PC-9 (cell line): Measurements from ENCODE around the gene MAST4. TPM values are rescaled to one million over a fixed set of nuclear protein-coding genes. Genes with fewer than 3 reads are reported as not detected.

Experiments used
- BruUV-seq: library from RNA; stranded (reverse); fragments of 400-500 nt; replicated peaks from 2 replicates; lab custom pipeline; 2021; lab: Mats Ljungman, UMichigan
- CTCF ChIA-PET: fragments of 300-600 bp; sonication (Branson Sonifier 250); formaldehyde crosslinking; loops from one replicate; lab custom pipeline; 2022; ENCODE audit warnings: antibody characterized with exemption; lab: Charles Lee
- POLR2A ChIA-PET: fragments of 300-600 bp; sonication (Branson Sonifier 250); formaldehyde crosslinking; loops from one replicate; lab custom pipeline; 2022; ENCODE audit warnings: antibody characterized with exemption; ENCODE audit not compliant: unreplicated experiment; lab: Charles Lee
- DNase-seq, 2 experiments: peaks; one replicate each; pipeline versions ENCODE4 v3.0.0 to v3.0.0-alpha.2; 2015 to 2022; ENCODE audit warnings: mixed read lengths in 1 of 2
- H2AFZ ChIP-seq: fragments of 200-600 bp; sonication (generic); 2 replicates; pipeline ENCODE4 v1.8.1; 2017; ENCODE audit warnings: antibody characterized with exemption
- H3F3A ChIP-seq: fragments of 200-600 bp; sonication (generic); 2 replicates; pipeline ENCODE4 v1.8.1; 2017; ENCODE audit warnings: antibody characterized with exemption, mild to moderate bottlenecking, low read depth; ENCODE audit not compliant: insufficient read depth
- H3K27ac ChIP-seq: fragments of 200-600 bp; sonication (generic); 2 replicates; pipeline ENCODE4 v1.6.1; 2016; ENCODE audit warnings: mixed run types
- H3K27me3 ChIP-seq: fragments of 200-600 bp; sonication (generic); 2 replicates; pipeline ENCODE4 v1.6.1; 2016; ENCODE audit warnings: low read depth, mixed run types; ENCODE audit not compliant: insufficient read depth
- H3K36me3 ChIP-seq: fragments of 200-600 bp; sonication (generic); 2 replicates; pipeline ENCODE4 v1.6.1; 2016; ENCODE audit warnings: low read depth, mixed run types
- H3K4me1 ChIP-seq: fragments of 200-600 bp; sonication (generic); replicated peaks from 2 replicates; pipeline ENCODE4 v1.6.1; 2016; ENCODE audit warnings: mixed run types; ENCODE audit not compliant: insufficient read depth
- H3K4me2 ChIP-seq: fragments of 200-600 bp; sonication (generic); 2 replicates; pipeline ENCODE4 v1.6.1; 2017; ENCODE audit warnings: mixed run types
- H3K4me3 ChIP-seq: fragments of 200-600 bp; sonication (generic); 2 replicates; pipeline ENCODE4 v1.6.1; 2016; ENCODE audit warnings: mixed run types
- H3K79me2 ChIP-seq: fragments of 200-600 bp; sonication (generic); 2 replicates; pipeline ENCODE4 v1.6.1; 2017; ENCODE audit warnings: low read depth, mixed run types
- H3K9me2 ChIP-seq: fragments of 200-600 bp; sonication (generic); 2 replicates; pipeline ENCODE4 v1.8.1; 2017; ENCODE audit warnings: mild to moderate bottlenecking; ENCODE audit not compliant: insufficient read depth
- H3K9me3 ChIP-seq: fragments of 200-600 bp; sonication (generic); 2 replicates; pipeline ENCODE4 v1.8.1; 2016; ENCODE audit warnings: low read depth; ENCODE audit not compliant: insufficient read depth
- H4K20me1 ChIP-seq: fragments of 200-600 bp; sonication (generic); 2 replicates; pipeline ENCODE4 v1.8.1; 2017; ENCODE audit not compliant: insufficient read depth
- CTCF ChIP-seq: fragments of 200-600 bp; sonication (generic); conservative IDR thresholded peaks from 2 replicates; pipeline ENCODE4 v1.6.1; 2017; ENCODE audit warnings: mixed run types, antibody characterized with exemption, mild to moderate bottlenecking, moderate library complexity
- EZH2 ChIP-seq: fragments of 200-600 bp; sonication (generic); IDR thresholded peaks from 2 replicates; pipeline ENCODE4 v1.8.0; 2017; ENCODE audit warnings: antibody characterized with exemption, low read depth
- intact Hi-C: fragments of 100-400 bp; cut with micrococcal nuclease; formaldehyde crosslinking; loops from one replicate; pipeline ENCODE4 v1.10.0; 2022; ENCODE audit not compliant: unreplicated experiment
- total RNA-seq: library from RNA; stranded (reverse); gene quantifications from 2 replicates; pipeline ENCODE4 v1.2.3, GENCODE V29; 2021

Gene MAST4
- total RNA-seq, 1 experiment from 2014 or later: 19.3 TPM

DNA sequence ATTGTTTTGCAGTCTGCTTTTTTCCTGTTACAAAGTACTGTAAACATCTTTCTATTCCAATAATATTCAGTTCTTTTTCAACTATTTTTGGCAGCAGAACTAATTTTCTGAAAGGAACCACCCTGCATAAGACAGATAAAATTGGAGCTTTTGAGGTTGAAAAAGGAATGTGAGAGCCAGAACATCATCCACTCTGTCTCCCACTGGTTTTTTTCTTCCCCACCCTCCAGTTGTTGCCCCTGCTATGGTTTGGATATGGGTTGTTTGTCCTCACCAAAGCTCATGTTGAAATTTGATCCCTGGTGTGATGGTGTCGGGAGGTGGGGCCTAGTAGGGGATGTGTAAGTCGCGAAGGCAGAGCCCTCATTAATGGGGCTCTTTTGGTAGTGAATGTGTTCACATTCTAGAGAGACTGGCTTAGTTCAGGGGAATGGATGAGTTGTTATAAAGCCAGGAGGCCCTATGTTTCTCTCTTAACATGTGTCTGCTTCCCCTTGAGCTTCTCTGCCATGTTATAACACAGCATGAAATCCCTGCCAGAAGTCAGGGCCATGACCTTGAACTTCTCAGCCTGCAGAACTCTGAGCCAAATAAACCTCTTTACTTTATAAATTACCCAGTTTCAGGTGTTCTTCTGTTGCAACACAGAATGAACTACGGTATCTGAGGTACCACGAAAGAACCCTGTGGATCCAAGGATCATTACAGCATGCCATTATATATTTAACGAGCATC lies 34.8 kb upstream of the MAST4 start:
- Histone ChIP-seq H3K79me2 (no peaks in the 10 kb centered on the region), H4K20me1 (no peaks in the 10 kb centered on the region), H2AFZ (no peak overlapping the region), H3K27me3 (no peaks in the 10 kb centered on the region), H3K27ac (no peak overlapping the region), H3F3A (no peaks in the 10 kb centered on the region), H3K9me3 (no peaks in the 10 kb centered on the region), H3K4me3 (no peak overlapping the region), H3K36me3 (no peaks in the 10 kb centered on the region), H3K4me1 (no peaks in the 10 kb centered on the region), H3K9me2 (no peaks in the 10 kb centered on the region), H3K4me2 (no peak overlapping the region)
- TF ChIP-seq CTCF (no peak), EZH2 (no peak)
- DNase-seq: no peak
- no TSS peak for BruUV-seq
- CTCF ChIA-PET: no interaction called here
- POLR2A ChIA-PET: no interaction called here
- intact Hi-C loops: no loop called here

DNA sequence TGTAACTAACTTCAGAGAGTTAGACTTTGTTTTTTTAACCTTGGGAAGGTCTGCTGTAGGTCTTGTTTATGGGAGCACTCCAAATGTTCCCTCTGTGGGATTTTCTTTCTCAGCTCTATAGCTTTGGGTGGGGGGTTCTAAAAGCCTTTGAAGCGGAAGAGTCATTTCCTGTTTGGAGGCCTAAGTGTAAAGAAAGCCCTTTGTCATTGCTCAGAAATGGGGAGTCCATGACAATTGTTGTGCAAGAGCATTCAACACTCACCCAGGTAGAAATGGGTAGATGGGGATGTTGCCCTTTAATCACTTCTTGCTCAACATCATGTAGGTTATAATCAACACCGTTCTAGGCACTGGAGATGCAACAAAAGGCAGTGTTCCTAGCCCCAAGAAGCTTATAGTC lies 30.3 kb upstream of the MAST4 start:
- CTCF ChIA-PET: no interaction called here
- Histone ChIP-seq H3F3A (no peaks in the 10 kb centered on the region), H3K9me3 (no peaks in the 10 kb centered on the region), H3K79me2 (no peaks in the 10 kb centered on the region), H3K27ac (no peak overlapping the region), H3K4me3 (no peak overlapping the region), H3K36me3 (no peaks in the 10 kb centered on the region), H3K4me2 (no peak overlapping the region), H3K27me3 (no peaks in the 10 kb centered on the region), H4K20me1 (no peaks in the 10 kb centered on the region), H3K4me1 (no peaks in the 10 kb centered on the region), H2AFZ (no peak overlapping the region), H3K9me2 (no peaks in the 10 kb centered on the region)
- no peak for DNase-seq
- intact Hi-C loops: no loop called here
- no TSS peak for BruUV-seq
- TF ChIP-seq CTCF (no peak), EZH2 (no peak)
- POLR2A ChIA-PET: no interaction called here

DNA sequence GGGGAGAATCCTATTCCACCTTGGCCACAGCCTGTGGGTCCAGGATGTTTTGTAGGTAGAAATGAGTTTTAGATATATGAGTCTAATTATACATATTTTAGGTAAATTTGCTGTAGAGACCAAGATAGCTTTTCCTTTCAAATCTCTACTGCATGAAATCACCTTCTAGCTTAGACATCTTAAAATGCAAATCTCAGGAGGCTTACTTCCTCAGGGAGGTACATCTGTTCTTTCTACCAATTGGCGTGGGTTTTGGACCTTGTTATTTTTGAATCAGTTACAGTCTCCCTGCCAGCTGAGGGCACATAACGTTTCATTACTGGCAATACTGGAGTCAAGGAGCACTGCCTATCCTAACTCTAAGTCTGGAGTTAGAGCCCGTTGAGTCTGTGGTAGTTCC lies 28.7 kb upstream of the MAST4 start:
- no peaks in the 10 kb centered on the region for H4K20me1 ChIP-seq
- no peaks in the 10 kb centered on the region; the same call in 1 of the 2 replicates for H3K27me3 ChIP-seq
- BruUV-seq: no TSS peak
- CTCF ChIA-PET: no interaction called here
- H3F3A ChIP-seq: no peaks in the 10 kb centered on the region
- intact Hi-C loops: no loop called here
- no peak overlapping the region for H2AFZ ChIP-seq
- no peaks in the 10 kb centered on the region for H3K36me3 ChIP-seq
- no peak for TF ChIP-seq CTCF
- no peak for TF ChIP-seq EZH2
- H3K9me3 ChIP-seq: no peaks in the 10 kb centered on the region
- no peaks in the 10 kb centered on the region for H3K79me2 ChIP-seq
- H3K4me3 ChIP-seq: no peak overlapping the region
- POLR2A ChIA-PET: no interaction called here
- no peak overlapping the region for H3K27ac ChIP-seq
- no peaks in the 10 kb centered on the region for H3K4me1 ChIP-seq
- no peak for DNase-seq
- H3K9me2 ChIP-seq: no peaks in the 10 kb centered on the region
- no peak overlapping the region for H3K4me2 ChIP-seq
